ENCODE data around the gene EPHB6.

Gene EPHB6

GRCh38 chr7:142812437-142813215, 42.2 kb upstream of the EPHB6 start:
- FAIRE-seq (no peak), DNase-seq (ENCODE audit: insufficient read length, low spot score) (no peak)
- TF ChIP-seq POU2F2 (IDR thresholded peaks at IDR 0.05; ENCODE audit: low read depth, low read length) (no peak), SPI1 (IDR thresholded peaks at IDR 0.05; ENCODE audit: low read depth, low read length) (no peak), PAX5 (IDR thresholded peaks at IDR 0.05; ENCODE audit: insufficient read depth, low read length, severe bottlenecking) (no peak), TAF1 (IDR thresholded peaks at IDR 0.05; ENCODE audit: low read depth, low read length) (no peak), POLR2AphosphoS5 (IDR thresholded peaks at IDR 0.05; ENCODE audit: low read depth, low read length) (no peak), POLR2A (IDR thresholded peaks at IDR 0.05; ENCODE audit: low read depth, low read length) (no peak)

GRCh38 chr7:142813226-142813625, 41.6 kb upstream of the EPHB6 start:
- no peak for DNase-seq (ENCODE audit: insufficient read length, low spot score)
- no peak for TF ChIP-seq SPI1 (IDR thresholded peaks at IDR 0.05; ENCODE audit: low read depth, low read length)
- no peak for TF ChIP-seq PAX5 (IDR thresholded peaks at IDR 0.05; ENCODE audit: insufficient read depth, low read length, severe bottlenecking)
- TF ChIP-seq POLR2A (IDR thresholded peaks at IDR 0.05; ENCODE audit: low read depth, low read length): no peak
- TF ChIP-seq POLR2AphosphoS5 (IDR thresholded peaks at IDR 0.05; ENCODE audit: low read depth, low read length): no peak
- no peak for TF ChIP-seq TAF1 (IDR thresholded peaks at IDR 0.05; ENCODE audit: low read depth, low read length)
- no peak for FAIRE-seq

GRCh38 chr7:142813699-142814098, 41.2 kb upstream of the EPHB6 start:
- no peak for TF ChIP-seq SPI1 (IDR thresholded peaks at IDR 0.05; ENCODE audit: low read depth, low read length)
- no peak for TF ChIP-seq POU2F2 (IDR thresholded peaks at IDR 0.05; ENCODE audit: low read depth, low read length)
- no peak for TF ChIP-seq POLR2AphosphoS5 (IDR thresholded peaks at IDR 0.05; ENCODE audit: low read depth, low read length)
- DNase-seq (ENCODE audit: insufficient read length, low spot score) (no peak), FAIRE-seq (no peak)

- FAIRE-seq (no peak), DNase-seq (ENCODE audit: insufficient read length, low spot score) (no peak)
- TF ChIP-seq POLR2AphosphoS5 (IDR thresholded peaks at IDR 0.05; ENCODE audit: low read depth, low read length) (no peak), TAF1 (IDR thresholded peaks at IDR 0.05; ENCODE audit: low read depth, low read length) (no peak), SPI1 (IDR thresholded peaks at IDR 0.05; ENCODE audit: low read depth, low read length) (no peak), POU2F2 (IDR thresholded peaks at IDR 0.05; ENCODE audit: low read depth, low read length) (no peak)
These were observed 40.4 kb upstream of the EPHB6 start for GRCh38 chr7:142814451-142814850.

DNA sequence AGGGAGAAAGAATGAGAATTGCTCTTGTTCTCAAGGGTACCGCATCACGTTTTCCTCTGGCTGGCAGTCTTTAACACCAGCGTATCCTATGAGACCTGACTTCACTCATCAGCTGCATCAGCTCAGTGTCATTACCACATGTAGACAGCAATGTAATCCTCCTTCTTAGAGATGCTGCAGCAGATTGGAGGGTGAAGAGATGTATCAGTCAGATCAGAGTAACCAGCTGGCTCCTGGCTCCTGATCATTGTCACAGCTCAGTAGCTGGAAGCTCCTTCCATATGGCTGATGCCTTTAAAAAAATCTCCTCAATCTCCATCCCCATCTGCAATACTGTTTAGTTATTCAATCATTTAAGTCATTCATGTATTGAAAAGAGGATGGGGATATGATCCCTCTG, 39.7 kb upstream of the EPHB6 start:
- DNase-seq (ENCODE audit: insufficient read length, low spot score): no peak
- no peak for TF ChIP-seq POLR2A (IDR thresholded peaks at IDR 0.05; ENCODE audit: low read depth, low read length)
- TF ChIP-seq POU2F2 (IDR thresholded peaks at IDR 0.05; ENCODE audit: low read depth, low read length): no peak
- TF ChIP-seq PAX5 (IDR thresholded peaks at IDR 0.05; ENCODE audit: insufficient read depth, low read length, severe bottlenecking): no peak
- no peak for TF ChIP-seq SPI1 (IDR thresholded peaks at IDR 0.05; ENCODE audit: low read depth, low read length)
- no peak for TF ChIP-seq TAF1 (IDR thresholded peaks at IDR 0.05; ENCODE audit: low read depth, low read length)
- TF ChIP-seq POLR2AphosphoS5 (IDR thresholded peaks at IDR 0.05; ENCODE audit: low read depth, low read length): no peak
- no peak for FAIRE-seq

DNA sequence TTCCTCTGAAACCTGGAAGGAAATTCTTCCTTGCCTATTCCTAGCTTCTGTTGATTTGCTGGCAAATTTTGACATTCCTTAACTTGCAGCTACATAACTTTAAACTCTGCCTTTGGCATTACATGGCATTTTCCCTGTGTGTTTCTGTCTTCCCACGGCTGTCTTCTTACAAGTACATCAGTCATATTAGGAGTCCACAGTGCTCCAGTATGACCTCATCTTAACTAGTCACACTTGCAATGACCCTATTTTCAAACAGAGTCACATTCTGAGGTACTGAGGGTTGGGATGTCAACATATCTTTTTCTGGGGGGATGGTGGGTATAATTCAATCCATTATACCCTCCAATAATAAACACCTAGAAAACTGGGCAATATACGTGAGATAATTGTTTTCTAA, 37.4 kb upstream of the EPHB6 start:
- TF ChIP-seq POLR2A (IDR thresholded peaks at IDR 0.05; ENCODE audit: low read depth, low read length) (no peak), PAX5 (IDR thresholded peaks at IDR 0.05; ENCODE audit: insufficient read depth, low read length, severe bottlenecking) (no peak), POLR2AphosphoS5 (IDR thresholded peaks at IDR 0.05; ENCODE audit: low read depth, low read length) (no peak), POU2F2 (IDR thresholded peaks at IDR 0.05; ENCODE audit: low read depth, low read length) (no peak), SPI1 (IDR thresholded peaks at IDR 0.05; ENCODE audit: low read depth, low read length) (no peak), TAF1 (IDR thresholded peaks at IDR 0.05; ENCODE audit: low read depth, low read length) (no peak)
- DNase-seq (ENCODE audit: insufficient read length, low spot score) (no peak), FAIRE-seq (no peak)

DNA sequence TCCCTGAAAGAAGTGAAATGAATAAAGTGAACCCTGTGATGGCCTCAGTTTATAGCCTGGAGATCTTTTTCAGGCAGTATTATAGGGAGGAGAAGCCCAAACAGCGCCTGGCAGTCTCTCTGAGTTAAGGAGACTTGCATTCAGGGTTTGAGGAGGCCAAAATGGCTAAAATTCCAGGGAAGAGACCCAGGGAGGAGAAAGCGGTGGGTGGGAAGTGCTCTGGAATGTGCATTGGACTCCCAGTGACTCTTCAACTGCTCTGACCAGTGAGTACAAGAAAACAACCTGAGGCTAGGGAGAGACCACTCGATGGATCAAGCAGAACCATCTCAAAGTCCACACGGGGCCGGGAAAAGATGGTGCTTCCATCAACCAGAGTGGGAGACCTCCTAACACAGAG, 35.3 kb upstream of the EPHB6 start:
- DNase-seq (ENCODE audit: insufficient read length, low spot score) (no peak), FAIRE-seq (no peak)
- no peak for TF ChIP-seq POLR2A (IDR thresholded peaks at IDR 0.05; ENCODE audit: low read depth, low read length)
- no peak for TF ChIP-seq POLR2AphosphoS5 (IDR thresholded peaks at IDR 0.05; ENCODE audit: low read depth, low read length)

- TF ChIP-seq POLR2A (IDR thresholded peaks at IDR 0.05; ENCODE audit: low read depth, low read length) (no peak), PAX5 (IDR thresholded peaks at IDR 0.05; ENCODE audit: insufficient read depth, low read length, severe bottlenecking) (no peak), SPI1 (IDR thresholded peaks at IDR 0.05; ENCODE audit: low read depth, low read length) (no peak), POLR2AphosphoS5 (IDR thresholded peaks at IDR 0.05; ENCODE audit: low read depth, low read length) (no peak), TAF1 (IDR thresholded peaks at IDR 0.05; ENCODE audit: low read depth, low read length) (no peak), POU2F2 (IDR thresholded peaks at IDR 0.05; ENCODE audit: low read depth, low read length) (no peak)
- DNase-seq (ENCODE audit: insufficient read length, low spot score) (no peak), FAIRE-seq (no peak)
These were observed 32.2 kb upstream of the EPHB6 start for GRCh38 chr7:142822714-142823113.

GRCh38 chr7:142827951-142828500, 26.9 kb upstream of the EPHB6 start:
- no peak for DNase-seq (ENCODE audit: insufficient read length, low spot score)
- TF ChIP-seq TAF1 (IDR thresholded peaks at IDR 0.05; ENCODE audit: low read depth, low read length) (no peak), POU2F2 (IDR thresholded peaks at IDR 0.05; ENCODE audit: low read depth, low read length) (no peak), POLR2A (IDR thresholded peaks at IDR 0.05; ENCODE audit: low read depth, low read length) (no peak), POLR2AphosphoS5 (IDR thresholded peaks at IDR 0.05; ENCODE audit: low read depth, low read length) (no peak), PAX5 (IDR thresholded peaks at IDR 0.05; ENCODE audit: insufficient read depth, low read length, severe bottlenecking) (no peak), SPI1 (IDR thresholded peaks at IDR 0.05; ENCODE audit: low read depth, low read length) (no peak)
- FAIRE-seq: no peak

DNA sequence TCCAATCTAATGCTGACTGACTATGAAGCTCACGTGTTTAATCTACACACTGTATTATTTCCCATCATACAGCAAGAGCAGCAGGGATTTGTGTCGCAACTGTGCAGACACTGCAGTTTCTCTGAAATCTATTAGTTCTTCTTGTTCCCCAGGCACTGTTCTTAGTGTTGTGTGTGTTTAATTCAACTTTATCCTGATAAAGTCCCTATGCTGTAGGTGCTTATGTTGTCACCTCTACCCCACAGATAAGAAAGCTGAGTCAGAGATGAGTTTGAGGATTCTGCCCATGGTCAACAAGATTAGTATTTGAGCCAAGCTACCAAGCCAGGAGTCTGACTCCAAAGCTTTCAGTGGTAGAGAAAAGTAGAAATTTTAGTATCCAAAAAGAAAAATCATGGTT, 22.5 kb upstream of the EPHB6 start:
- DNase-seq (ENCODE audit: insufficient read length, low spot score) (no peak), FAIRE-seq (no peak)
- no peak for TF ChIP-seq TAF1 (IDR thresholded peaks at IDR 0.05; ENCODE audit: low read depth, low read length)

Data from GM12891 (cell line).